Tibial artery (tissue), 4 donors: Measurements from ENCODE around the gene ANGPTL1.

Experiments
- DNase-seq, 2 donors: peaks; one replicate each; pipeline ENCODE4 v3.0.0-alpha.2; 2019
- H3K27ac ChIP-seq, 2 donors: fragments of 200-600 bp; sonication (generic) in 1 of 2; 1 replicate in 1 of 2; 2 replicates in 1 of 2; pipeline ENCODE4 v1.5.1; 2018 to 2019; ENCODE audit warnings: mild to moderate bottlenecking in 1 of 2
- H3K27me3 ChIP-seq, 2 donors: fragments of 200-600 bp; sonication (generic) in 1 of 2; one replicate each; pipeline versions ENCODE4 v1.5.1 to v1.6.0; 2016 to 2019
- H3K36me3 ChIP-seq, 3 donors: fragments of 200-600 bp; sonication (generic) in 2 of 3; one replicate each; pipeline ENCODE4 v1.5.1; 2016 to 2019; ENCODE audit warnings: mild to moderate bottlenecking in 2 of 3
- H3K4me1 ChIP-seq, 4 donors: fragments of 200-600 bp; sonication (generic) in 2 of 4; 1 replicate in 3 of 4; 2 replicates in 1 of 4; pipeline ENCODE4 v1.5.1; 2016 to 2019
- H3K4me3 ChIP-seq, 2 donors: fragments of 200-600 bp; sonication (generic) in 1 of 2; 1 replicate in 1 of 2; 2 replicates in 1 of 2; pipeline ENCODE4 v1.5.1; 2018 to 2019; ENCODE audit warnings: mild to moderate bottlenecking in 2 of 2
- H3K9me3 ChIP-seq, 3 donors: fragments of 200-600 bp; sonication (generic) in 1 of 3; one replicate each; pipeline ENCODE4 v1.5.1; 2016 to 2019
- intact Hi-C: fragments of 100-400 bp; cut with DNase I; formaldehyde crosslinking; loops from one replicate; pipeline ENCODE4 v1.15.0; 2023; ENCODE audit warnings: low total_unique reads
- TF ChIP-seq, protein P1 (sequence below), 2 experiments: fragments of 200-600 bp in 1 of 2; fragments of 450-650 bp in 1 of 2; IDR thresholded peaks; one replicate each; pipeline ENCODE4 v1.5.1; 2017 to 2019; ENCODE audit warnings: antibody characterized with exemption in 2 of 2, mild to moderate bottlenecking in 1 of 2, moderate library complexity in 1 of 2

ANGPTL1 gene

DNA sequence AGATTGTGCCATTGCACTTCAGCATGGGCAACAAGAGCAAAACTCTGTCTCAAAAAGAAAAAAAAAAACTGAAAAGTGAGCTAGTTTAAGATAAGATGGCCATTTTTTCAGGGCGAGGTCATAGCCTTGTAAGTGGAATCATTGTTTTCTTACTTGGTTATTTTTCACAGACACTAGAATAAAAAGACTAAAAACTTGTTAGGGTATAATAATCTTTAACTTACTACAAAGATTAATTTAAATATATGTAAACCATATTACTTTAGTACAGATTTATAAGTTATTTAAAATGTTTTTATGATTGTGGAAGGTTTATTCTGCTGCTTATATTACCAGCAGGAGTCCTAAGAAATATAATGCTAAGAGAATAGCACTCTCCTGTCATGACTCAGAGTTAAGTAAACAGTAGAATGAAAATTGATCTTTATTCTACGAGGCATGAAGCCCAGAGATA lies 23.5 kb downstream of the ANGPTL1 start:
- H3K27ac ChIP-seq, result no peak overlapping the region
- H3K36me3 ChIP-seq, result peaks cover 0 to 6% (median 5%) of the 10 kb centered on the region in 3 donors
- DNase-seq, result no peak
- peaks cover 0 to 2% (median 0%) of the 10 kb centered on the region in 4 donors for H3K4me1 ChIP-seq
- intact Hi-C loops, result no loop called here
- no peaks in the 10 kb centered on the region for H3K9me3 ChIP-seq
- no peaks in the 10 kb centered on the region for H3K27me3 ChIP-seq
- no peak overlapping the region for H3K4me3 ChIP-seq
- TF ChIP-seq, protein P1, sequence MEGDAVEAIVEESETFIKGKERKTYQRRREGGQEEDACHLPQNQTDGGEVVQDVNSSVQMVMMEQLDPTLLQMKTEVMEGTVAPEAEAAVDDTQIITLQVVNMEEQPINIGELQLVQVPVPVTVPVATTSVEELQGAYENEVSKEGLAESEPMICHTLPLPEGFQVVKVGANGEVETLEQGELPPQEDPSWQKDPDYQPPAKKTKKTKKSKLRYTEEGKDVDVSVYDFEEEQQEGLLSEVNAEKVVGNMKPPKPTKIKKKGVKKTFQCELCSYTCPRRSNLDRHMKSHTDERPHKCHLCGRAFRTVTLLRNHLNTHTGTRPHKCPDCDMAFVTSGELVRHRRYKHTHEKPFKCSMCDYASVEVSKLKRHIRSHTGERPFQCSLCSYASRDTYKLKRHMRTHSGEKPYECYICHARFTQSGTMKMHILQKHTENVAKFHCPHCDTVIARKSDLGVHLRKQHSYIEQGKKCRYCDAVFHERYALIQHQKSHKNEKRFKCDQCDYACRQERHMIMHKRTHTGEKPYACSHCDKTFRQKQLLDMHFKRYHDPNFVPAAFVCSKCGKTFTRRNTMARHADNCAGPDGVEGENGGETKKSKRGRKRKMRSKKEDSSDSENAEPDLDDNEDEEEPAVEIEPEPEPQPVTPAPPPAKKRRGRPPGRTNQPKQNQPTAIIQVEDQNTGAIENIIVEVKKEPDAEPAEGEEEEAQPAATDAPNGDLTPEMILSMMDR (IDR thresholded peaks at IDR 0.05), result no peak

DNA sequence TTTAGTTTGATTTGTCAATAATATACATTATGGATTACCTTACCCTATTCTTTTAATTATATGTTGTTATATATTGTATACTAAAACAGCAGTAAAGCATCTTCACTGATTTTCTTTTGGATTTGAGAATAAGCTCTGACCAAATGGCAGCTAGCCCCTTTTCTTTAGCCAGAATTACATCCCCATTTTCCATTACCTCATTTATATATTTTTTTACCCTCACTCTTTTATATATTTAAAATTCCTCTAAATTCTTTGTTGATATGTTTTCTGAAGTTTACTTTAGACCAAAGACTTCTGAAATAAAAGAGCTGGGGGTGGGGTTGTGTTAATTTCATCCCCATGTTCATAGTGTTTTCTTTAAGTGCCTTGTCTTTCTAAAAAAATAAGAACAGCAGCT lies 24.6 kb downstream of the ANGPTL1 start:
- Histone ChIP-seq H3K27me3 (no peaks in the 10 kb centered on the region), H3K4me1 (peaks cover 0 to 2% (median 0%) of the 10 kb centered on the region in 4 donors), H3K36me3 (peaks cover 0 to 3% (median under 1%) of the 10 kb centered on the region in 3 donors), H3K27ac (no peak overlapping the region), H3K4me3 (no peak overlapping the region), H3K9me3 (no peaks in the 10 kb centered on the region)
- DNase-seq, result no peak
- intact Hi-C loops, result no loop called here
- TF ChIP-seq, protein P1 (IDR thresholded peaks at IDR 0.05), result no peak

DNA sequence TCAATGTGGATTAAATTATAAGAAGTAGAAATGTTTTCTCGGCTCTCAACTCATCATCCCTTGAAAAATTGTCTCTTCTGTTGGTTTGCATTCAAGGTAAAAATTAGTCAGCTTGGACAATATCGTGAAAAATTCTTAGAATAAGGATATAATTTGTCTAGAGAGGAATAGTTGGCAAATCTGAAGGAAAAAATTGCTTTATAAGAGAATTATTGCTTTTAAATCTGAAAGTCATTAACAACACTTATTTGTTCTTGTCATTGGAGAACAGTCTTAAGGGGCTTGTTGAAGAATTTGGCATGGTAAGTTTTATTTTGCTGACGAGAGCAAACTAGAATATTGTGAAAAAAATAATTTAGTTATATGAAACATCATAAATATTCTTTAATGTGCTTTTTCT lies 26.4 kb downstream of the ANGPTL1 start:
- TF ChIP-seq, protein P1 (IDR thresholded peaks at IDR 0.05), result no peak
- intact Hi-C loops, result no loop called here
- peaks cover 0 to 2% (median 0%) of the 10 kb centered on the region in 4 donors for H3K4me1 ChIP-seq
- no peak for DNase-seq
- H3K36me3 ChIP-seq, result no peaks in the 10 kb centered on the region
- no peaks in the 10 kb centered on the region for H3K9me3 ChIP-seq
- no peak overlapping the region for H3K4me3 ChIP-seq
- H3K27me3 ChIP-seq, result no peaks in the 10 kb centered on the region
- no peak overlapping the region for H3K27ac ChIP-seq

DNA sequence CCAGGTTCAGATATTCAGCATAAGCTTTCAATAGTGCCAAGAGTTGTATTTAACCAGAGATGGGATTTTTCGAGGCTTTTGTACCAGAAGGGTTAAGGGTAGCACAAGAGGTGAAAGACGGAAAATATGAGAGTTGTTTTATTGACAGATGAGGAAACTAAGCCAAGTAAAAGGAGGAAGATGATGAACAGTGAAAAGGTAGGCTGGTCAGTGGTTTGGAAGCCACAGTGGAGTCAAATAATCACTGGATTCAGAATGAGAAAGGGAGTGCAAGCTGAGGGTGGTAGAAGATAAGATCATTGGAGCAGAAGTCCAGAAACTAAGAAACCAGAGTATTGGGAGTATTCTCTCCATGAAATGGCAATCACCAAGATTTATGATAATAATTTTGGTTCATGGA lies 45.7 kb downstream of the ANGPTL1 start:
- intact Hi-C loops, result no loop called here
- no peaks in the 10 kb centered on the region for H3K4me1 ChIP-seq

DNA sequence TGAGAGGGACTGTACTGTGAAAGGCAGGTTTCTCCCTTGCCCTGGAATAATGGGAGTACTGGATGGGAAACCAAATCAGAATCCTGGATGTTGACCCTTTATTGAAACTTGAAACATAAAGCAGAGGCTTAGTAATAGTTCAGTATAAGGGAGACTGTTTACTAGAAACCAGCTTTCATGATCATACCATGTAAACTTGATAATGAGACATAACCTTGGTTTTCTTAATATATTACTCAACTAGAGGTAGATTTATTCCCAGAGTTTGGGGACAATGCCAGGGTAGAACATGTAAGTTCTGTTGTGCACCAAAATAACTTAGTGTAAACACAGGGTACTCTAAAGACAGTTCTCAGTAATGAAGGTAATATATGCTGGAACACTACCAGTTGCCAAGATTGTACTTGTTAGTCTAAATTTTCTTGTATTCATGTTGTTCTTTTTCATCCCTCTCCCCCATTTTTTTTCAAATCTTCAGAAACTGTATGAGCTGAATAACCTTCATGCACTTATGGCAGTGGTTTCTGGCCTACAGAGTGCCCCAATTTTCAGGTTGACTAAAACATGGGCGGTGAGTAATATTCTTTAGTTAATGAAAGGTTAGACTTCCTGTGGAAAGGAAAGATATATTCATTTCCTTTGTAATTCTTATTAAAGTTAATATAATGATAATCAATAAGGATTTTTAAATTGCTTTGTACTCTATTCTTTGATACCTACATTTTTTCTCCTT lies 49.6 kb downstream of the ANGPTL1 start:
- TF ChIP-seq, protein P1 (IDR thresholded peaks at IDR 0.05), result no peak
- no peak overlapping the region for H3K4me3 ChIP-seq
- intact Hi-C loops, result no loop called here

More for the DNA sequence above, 45.7 kb downstream of the ANGPTL1 start:
- Histone ChIP-seq H3K36me3 (no peaks in the 10 kb centered on the region), H3K27me3 (no peaks in the 10 kb centered on the region), H3K4me3 (no peak overlapping the region), H3K27ac (no peak overlapping the region), H3K9me3 (no peaks in the 10 kb centered on the region)
- DNase-seq, result no peak
- TF ChIP-seq, protein P1 (IDR thresholded peaks at IDR 0.05), result no peak

More for the DNA sequence above, 49.6 kb downstream of the ANGPTL1 start:
- Histone ChIP-seq H3K27me3 (no peaks in the 10 kb centered on the region), H3K27ac (no peak overlapping the region), H3K4me1 (no peaks in the 10 kb centered on the region), H3K9me3 (no peaks in the 10 kb centered on the region), H3K36me3 (no peaks in the 10 kb centered on the region)
- DNase-seq, result no peak
